Gastrocnemius medialis (tissue), 4 donors: ENCODE data around the gene EIF3L. TPM values are rescaled to one million over a fixed set of nuclear protein-coding genes. Genes with fewer than 3 reads are reported as not detected.

Experiments
- ATAC-seq, 2 donors: fragments of 150-250 bp; one replicate each; pipeline ENCODE4 v1.9.1; 2016
- DNase-seq, 2 donors: peaks; one replicate each; pipeline ENCODE4 v3.0.0-alpha.2; 2019
- H3K27ac ChIP-seq, 4 donors: fragments of 200-600 bp; sonication (generic); 1 replicate in 1 of 4; 2 replicates in 3 of 4; pipeline ENCODE4 v1.5.1; 2016 to 2018; ENCODE audit warnings: mild to moderate bottlenecking in 2 of 4, moderate library complexity in 1 of 4
- H3K27me3 ChIP-seq, 3 donors: fragments of 200-600 bp; sonication (generic) in 2 of 3; 1 replicate in 1 of 3; 2 replicates in 2 of 3; pipeline versions ENCODE4 v1.5.1 to v1.6.0; 2016 to 2019; ENCODE audit warnings: mild to moderate bottlenecking in 1 of 3, moderate library complexity in 1 of 3
- H3K36me3 ChIP-seq, 2 donors: fragments of 200-600 bp; sonication (generic) in 1 of 2; one replicate each; pipeline ENCODE4 v1.5.1; 2017 to 2018
- H3K4me1 ChIP-seq, 2 donors: fragments of 200-600 bp; sonication (generic) in 1 of 2; one replicate each; pipeline ENCODE4 v1.5.1; 2016 to 2017; ENCODE audit warnings: mild to moderate bottlenecking in 2 of 2
- H3K4me3 ChIP-seq, 4 donors: fragments of 200-600 bp; sonication (generic) in 3 of 4; 1 replicate in 1 of 4; 2 replicates in 3 of 4; pipeline ENCODE4 v1.5.1; 2016 to 2019; ENCODE audit warnings: mild to moderate bottlenecking in 2 of 4
- H3K9me3 ChIP-seq, 3 donors: fragments of 200-600 bp; sonication (generic) in 2 of 3; 1 replicate in 1 of 3; 2 replicates in 2 of 3; pipeline ENCODE4 v1.5.1; 2016 to 2019
- CTCF ChIP-seq, 5 experiments: fragments of 450-650 bp in 3 of 5; fragments of 200-600 bp in 2 of 5; sonication (generic) in 2 of 5; IDR thresholded peaks in 4 of 5; conservative IDR thresholded peaks in 1 of 5; 1 replicate in 4 of 5; 2 replicates in 1 of 5; pipeline ENCODE4 v1.5.1; 2016 to 2019; ENCODE audit warnings: antibody characterized with exemption in 5 of 5, mild to moderate bottlenecking in 3 of 5, moderate library complexity in 3 of 5
- POLR2A ChIP-seq, 2 donors: fragments of 450-650 bp; IDR thresholded peaks; one replicate each; pipeline ENCODE4 v1.6.1; 2017; ENCODE audit warnings: antibody characterized with exemption in 2 of 2, mild to moderate bottlenecking in 2 of 2, moderate library complexity in 2 of 2
- in situ Hi-C, 4 donors: fragments of 200-750 bp; cut with MboI; loops; one replicate each; pipeline versions ENCODE4 v1.15.0 to v1.8.0; 2017; ENCODE audit warnings: low sequenced_read_pairs in 4 of 4
- intact Hi-C: fragments of 100-400 bp; cut with DNase I; formaldehyde crosslinking; loops from one replicate; pipeline ENCODE4 v1.15.1; 2023; ENCODE audit warnings: low total_unique reads
- total RNA-seq, 4 donors: library from RNA; depleted of rRNA; stranded (reverse); fragments of >200 nt; gene quantifications; one replicate each; pipeline versions ENCODE4 v1.1.0 to v1.2.3, GENCODE V29; 2016

EIF3L gene
- total RNA-seq, 4 donors from 2014 or later = 291 to 406 (median 343) TPM

GRCh38 chr22:37805810-37806277 lies 43.4 kb upstream of the EIF3L start:
- intact Hi-C loops = loop anchor here (2.0 to 5.0 kb wide), 2 partner anchors 59 to 129 kb away; partner anchors contain the start of gene LGALS1

GRCh38 chr22:37806409-37807333 lies 42.5 kb upstream of the EIF3L start:
- in situ Hi-C loops = loop anchor here in 1 of 4 donors (25.0 kb wide), 1 partner anchor 156 kb away; the partner anchor contains the start of genes C22orf23 and POLR2F

More at GRCh38 chr22:37805810-37806277, 43.4 kb upstream of the EIF3L start:
- ATAC-seq = no peak
- no peaks in the 10 kb centered on the region for H3K27me3 ChIP-seq
- DNase-seq = no peak
- peak overlapping the region; percentile 91 to 95 (median 94) for H3K27ac ChIP-seq
- in situ Hi-C loops = loop anchor here in 1 of 4 donors (25.0 kb wide), 1 partner anchor 156 kb away; the partner anchor contains the start of genes C22orf23 and POLR2F
- H3K36me3 ChIP-seq = no peaks in the 10 kb centered on the region
- H3K9me3 ChIP-seq = no peaks in the 10 kb centered on the region
- H3K4me3 ChIP-seq = peak overlapping the region; percentile 76 to 87 (median 82)
- peaks cover 17 to 22% of the 10 kb centered on the region in 2 donors for H3K4me1 ChIP-seq
- TF ChIP-seq CTCF (IDR thresholded peaks at IDR 0.05 in 4 of 5, conservative IDR thresholded peaks at IDR 0.05 in 1 of 5) = no peak
- TF ChIP-seq POLR2A (IDR thresholded peaks at IDR 0.05) = no peak

GRCh38 chr22:37807410-37808293 lies 41.6 kb upstream of the EIF3L start, which contains the start of gene GCAT:
Gene GCAT (plus strand): TSS chr22:37807934. CDS start chr22:37807968, 34 bp downstream.
- peak within 1 kb of the TSS; percentile 91 to 95 (median 94) for H3K27ac ChIP-seq
- H3K4me1 ChIP-seq = peaks cover 16 to 17% of the 10 kb centered on the region in 2 donors
- no peaks in the 10 kb centered on the region for H3K27me3 ChIP-seq
- H3K4me3 ChIP-seq = peak within 1 kb of the TSS; percentile 76 to 87 (median 82)
- no peaks in the 10 kb centered on the region for H3K36me3 ChIP-seq
- DNase-seq (peak; percentile 95 to 97), ATAC-seq (peak; percentile 79 to 83)
- TF ChIP-seq CTCF (IDR thresholded peaks at IDR 0.05 in 4 of 5, conservative IDR thresholded peaks at IDR 0.05 in 1 of 5) = no peak
- peak; percentile 68 to 78 for TF ChIP-seq POLR2A (IDR thresholded peaks at IDR 0.05)
- intact Hi-C loops = loop anchor here (1.0 to 5.0 kb wide), 2 partner anchors 37 to 130 kb away; partner anchors contain the start of genes ANKRD54 and LGALS1
- no peaks in the 10 kb centered on the region for H3K9me3 ChIP-seq
- in situ Hi-C loops = loop anchor here in 1 of 4 donors (25.0 kb wide), 1 partner anchor 155 kb away; the partner anchor contains the start of genes C22orf23 and POLR2F

More at GRCh38 chr22:37806409-37807333, 42.5 kb upstream of the EIF3L start:
- H3K27me3 ChIP-seq = no peaks in the 10 kb centered on the region
- peaks cover 17 to 22% of the 10 kb centered on the region in 2 donors for H3K4me1 ChIP-seq
- TF ChIP-seq CTCF (IDR thresholded peaks at IDR 0.05 in 4 of 5, conservative IDR thresholded peaks at IDR 0.05 in 1 of 5) (no peak), POLR2A (IDR thresholded peaks at IDR 0.05) (no peak)
- peak overlapping the region; percentile 91 to 95 (median 94) for H3K27ac ChIP-seq
- no peaks in the 10 kb centered on the region for H3K9me3 ChIP-seq
- ATAC-seq (no peak), DNase-seq (no peak)
- intact Hi-C loops = loop anchor here (1.0 to 5.0 kb wide), 2 partner anchors 38 to 129 kb away; partner anchors contain the start of genes ANKRD54 and LGALS1
- peak overlapping the region; percentile 76 to 87 (median 82) for H3K4me3 ChIP-seq
- H3K36me3 ChIP-seq = no peaks in the 10 kb centered on the region

- no peaks in the 10 kb centered on the region for H3K36me3 ChIP-seq
- in situ Hi-C loops (loop anchor here in 1 of 4 donors (25.0 kb wide), 1 partner anchor 154 kb away; the partner anchor contains the start of genes C22orf23 and POLR2F), intact Hi-C loops (loop anchor here (5.0 kb wide), 1 partner anchor 131 kb away; the partner anchor contains the start of gene LGALS1)
- peaks cover 10 to 17% of the 10 kb centered on the region in 2 donors for H3K4me1 ChIP-seq
- no peaks in the 10 kb centered on the region for H3K27me3 ChIP-seq
- ATAC-seq (no peak), DNase-seq (no peak)
- H3K9me3 ChIP-seq = no peaks in the 10 kb centered on the region
- H3K27ac ChIP-seq = peak overlapping the region; percentile 91 to 95 (median 94)
- TF ChIP-seq POLR2A (IDR thresholded peaks at IDR 0.05) (no peak), CTCF (IDR thresholded peaks at IDR 0.05 in 4 of 5, conservative IDR thresholded peaks at IDR 0.05 in 1 of 5) (no peak)
- H3K4me3 ChIP-seq = peak overlapping the region; percentile 76 to 87 (median 82)
These were observed 40.9 kb upstream of the EIF3L start for GRCh38 chr22:37808294-37808657.
